Stomach (tissue), 4 donors: ENCODE measurements around the gene PHF2.

Experiments
- CTCF ChIP-seq, 7 experiments: fragments of 450-650 bp in 4 of 7; fragments of 200-600 bp in 3 of 7; sonication (generic) in 3 of 7; IDR thresholded peaks; one replicate each; pipeline ENCODE4 v1.5.1; 2016 to 2019; ENCODE audit warnings: antibody characterized with exemption in 7 of 7, control low read depth in 2 of 7, mild to moderate bottlenecking in 1 of 7
- EP300 ChIP-seq: sonication (generic); formaldehyde crosslinking; IDR thresholded peaks from one replicate; pipeline ENCODE4 v1.6.1; 2017; ENCODE audit warnings: antibody characterized with exemption
- POLR2A ChIP-seq, 4 donors: fragments of 450-650 bp; IDR thresholded peaks; one replicate each; pipeline ENCODE4 v1.6.1; 2016; ENCODE audit warnings: antibody characterized with exemption in 4 of 4, control low read depth in 2 of 4, mild to moderate bottlenecking in 1 of 4, moderate library complexity in 1 of 4
- POLR2AphosphoS5 ChIP-seq, 3 donors: sonication (generic); formaldehyde crosslinking; IDR thresholded peaks; one replicate each; pipeline ENCODE4 v1.6.1; 2016; ENCODE audit warnings: antibody characterized with exemption in 3 of 3

- no peak for TF ChIP-seq EP300
- no peak for TF ChIP-seq POLR2AphosphoS5 (IDR thresholded peaks at IDR 0.05)
- no peak for TF ChIP-seq CTCF (IDR thresholded peaks at IDR 0.05)
- TF ChIP-seq POLR2A (IDR thresholded peaks at IDR 0.05): no peak
Observed at GRCh38 chr9:93721417-93721965, 145.1 kb downstream of the PHF2 start.
